Immature natural killer cell (primary cell): ENCODE measurements around the gene LDHAL6B. TPM values are rescaled to one million over a fixed set of nuclear protein-coding genes. Genes with fewer than 3 reads are reported as not detected.

Experiments
- DNase-seq, 3 donors: peaks; one replicate each; pipeline ENCODE4 v3.0.0; 2022; ENCODE audit warnings: mixed read lengths in 1 of 3
- H3K27ac Mint-ChIP-seq, 6 donors: one replicate each; pipeline ENCODE4 v1.8.0; 2020; ENCODE audit warnings: mixed read lengths in 6 of 6, mild to moderate bottlenecking in 5 of 6, inconsistent platforms in 4 of 6, moderate library complexity in 3 of 6
- H3K27me3 Mint-ChIP-seq, 3 donors: one replicate each; pipeline ENCODE4 v1.8.0; 2020 to 2021; ENCODE audit warnings: low read depth in 3 of 3, mild to moderate bottlenecking in 3 of 3, mixed read lengths in 3 of 3, moderate library complexity in 3 of 3, inconsistent platforms in 1 of 3
- H3K36me3 Mint-ChIP-seq, 3 donors: one replicate each; pipeline ENCODE4 v1.8.0; 2020; ENCODE audit warnings: mixed read lengths in 3 of 3, inconsistent platforms in 2 of 3, mild to moderate bottlenecking in 2 of 3
- H3K4me1 Mint-ChIP-seq, 2 donors: one replicate each; pipeline ENCODE4 v1.8.0; 2020; ENCODE audit warnings: inconsistent platforms in 2 of 2, mild to moderate bottlenecking in 2 of 2, mixed read lengths in 2 of 2, moderate library complexity in 1 of 2
- H3K4me3 Mint-ChIP-seq, 5 donors: one replicate each; pipeline ENCODE4 v1.8.0; 2020; ENCODE audit warnings: mild to moderate bottlenecking in 5 of 5, mixed read lengths in 5 of 5, inconsistent platforms in 3 of 5, moderate library complexity in 3 of 5
- H3K9me3 Mint-ChIP-seq, 6 donors: one replicate each; pipeline ENCODE4 v1.8.0; 2020; ENCODE audit warnings: mild to moderate bottlenecking in 6 of 6, mixed read lengths in 6 of 6, inconsistent platforms in 4 of 6, moderate library complexity in 3 of 6
- polyA plus RNA-seq, 3 donors: library from polyadenylated mRNA; unstranded; fragments of 300-500 nt; fragmentation: Illumina TruSeq; gene quantifications; one replicate each; pipeline ENCODE4 v1.2.3, GENCODE V29; 2021

LDHAL6B gene
- polyA plus RNA-seq, 3 donors from 2014 or later = not detected

- peak overlapping the region in 1 of 6 donors; percentile 58 for H3K27ac Mint-ChIP-seq
- H3K36me3 Mint-ChIP-seq = peaks cover 0 to 14% (median 3%) of the 10 kb centered on the region in 3 donors
- no peak overlapping the region for H3K4me3 Mint-ChIP-seq
- peaks cover 0 to 16% (median 2%) of the 10 kb centered on the region in 3 donors for H3K27me3 Mint-ChIP-seq
- no peak for DNase-seq
- H3K4me1 Mint-ChIP-seq = no peaks in the 10 kb centered on the region
- no peaks in the 10 kb centered on the region for H3K9me3 Mint-ChIP-seq
Observed at GRCh38 chr15:59189241-59189640, 17.4 kb upstream of the LDHAL6B start.

- Mint-ChIP-seq H3K4me1 (no peaks in the 10 kb centered on the region), H3K27ac (no peak overlapping the region), H3K27me3 (peaks cover 0 to 14% (median 0%) of the 10 kb centered on the region in 3 donors), H3K36me3 (peaks cover 0 to 10% (median 0%) of the 10 kb centered on the region in 3 donors), H3K4me3 (no peak overlapping the region), H3K9me3 (no peaks in the 10 kb centered on the region)
- DNase-seq = no peak
Observed at GRCh38 chr15:59190291-59190690, 16.4 kb upstream of the LDHAL6B start.

- no peaks in the 10 kb centered on the region for H3K9me3 Mint-ChIP-seq
- no peaks in the 10 kb centered on the region for H3K4me1 Mint-ChIP-seq
Observed at GRCh38 chr15:59191855-59192237, 14.8 kb upstream of the LDHAL6B start.

DNA sequence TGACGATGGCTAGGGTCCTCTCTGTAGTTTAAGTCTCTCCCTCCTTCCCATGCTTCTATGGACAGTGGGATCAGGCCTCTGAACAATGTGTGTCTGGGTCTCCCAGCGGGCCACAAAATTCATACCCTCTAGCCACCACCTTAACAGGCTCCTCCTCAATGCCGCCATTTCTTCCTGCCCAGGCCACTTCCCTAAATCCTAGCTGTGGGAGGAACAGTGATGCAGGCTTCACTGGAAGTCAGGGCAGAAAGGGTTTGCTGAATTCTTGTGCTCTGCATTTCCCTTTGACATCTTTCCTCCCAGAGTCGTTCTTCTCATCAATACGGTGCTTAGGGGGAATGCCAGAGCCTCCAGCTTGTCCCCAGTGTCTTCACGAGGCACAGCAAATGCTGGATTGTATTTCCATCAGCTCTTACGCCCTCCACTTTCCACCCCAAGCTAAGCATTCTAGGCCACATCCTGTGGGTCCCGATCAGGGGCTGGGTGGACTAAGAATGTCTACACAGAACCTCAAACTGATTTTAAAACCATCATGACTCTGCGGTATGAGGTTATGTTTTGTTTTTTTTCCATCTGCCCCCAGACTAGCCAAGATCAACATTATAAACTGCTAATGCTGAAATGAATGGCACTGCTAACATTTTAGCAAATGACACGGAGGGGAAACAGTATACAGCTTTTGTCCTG, 11.9 kb upstream of the LDHAL6B start:
- Mint-ChIP-seq H3K9me3 (no peaks in the 10 kb centered on the region), H3K27ac (no peak overlapping the region), H3K4me3 (no peak overlapping the region), H3K27me3 (peaks cover 0 to 7% (median 0%) of the 10 kb centered on the region in 3 donors), H3K36me3 (peaks cover 0 to 3% (median 0%) of the 10 kb centered on the region in 3 donors), H3K4me1 (no peaks in the 10 kb centered on the region)
- DNase-seq = no peak

More at GRCh38 chr15:59191855-59192237, 14.8 kb upstream of the LDHAL6B start:
- DNase-seq = no peak
- peaks cover 0 to 10% (median 0%) of the 10 kb centered on the region in 3 donors for H3K36me3 Mint-ChIP-seq
- H3K27ac Mint-ChIP-seq = no peak overlapping the region
- H3K4me3 Mint-ChIP-seq = no peak overlapping the region
- H3K27me3 Mint-ChIP-seq = peaks cover 0 to 14% (median 0%) of the 10 kb centered on the region in 3 donors

DNA sequence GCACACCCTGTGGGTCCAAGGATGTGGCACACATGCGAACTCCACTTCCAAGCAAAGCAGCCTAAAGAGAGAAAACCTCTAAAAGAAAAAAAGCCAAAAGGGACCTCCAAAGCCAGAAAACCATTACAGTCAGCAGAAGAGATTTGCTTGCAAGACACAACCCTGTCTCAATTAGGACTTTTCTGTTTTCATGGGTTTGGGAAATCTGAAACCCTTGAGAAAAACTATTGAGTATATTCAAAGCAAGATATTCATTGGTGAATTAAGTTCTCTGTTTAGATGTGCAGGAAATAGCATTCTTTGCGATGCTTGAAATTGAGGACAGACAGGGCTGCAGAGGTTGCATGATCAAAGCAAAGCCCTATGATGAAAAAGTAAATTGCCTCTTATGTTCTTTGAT, 10.2 kb upstream of the LDHAL6B start:
- no peaks in the 10 kb centered on the region for H3K9me3 Mint-ChIP-seq
- H3K36me3 Mint-ChIP-seq = no peaks in the 10 kb centered on the region
- H3K4me3 Mint-ChIP-seq = no peak overlapping the region
- H3K27me3 Mint-ChIP-seq = peaks cover 0 to 3% (median 0%) of the 10 kb centered on the region in 3 donors
- H3K27ac Mint-ChIP-seq = peak overlapping the region in 1 of 6 donors; percentile 59
- DNase-seq = no peak
- no peaks in the 10 kb centered on the region for H3K4me1 Mint-ChIP-seq

GRCh38 chr15:59197454-59197853, 9.2 kb upstream of the LDHAL6B start:
- no peaks in the 10 kb centered on the region for H3K36me3 Mint-ChIP-seq
- H3K27me3 Mint-ChIP-seq = peaks cover 0 to 3% (median 2%) of the 10 kb centered on the region in 3 donors
- DNase-seq = no peak
- no peaks in the 10 kb centered on the region for H3K9me3 Mint-ChIP-seq
- H3K4me3 Mint-ChIP-seq = no peak overlapping the region
- no peak overlapping the region for H3K27ac Mint-ChIP-seq
- H3K4me1 Mint-ChIP-seq = no peaks in the 10 kb centered on the region

DNA sequence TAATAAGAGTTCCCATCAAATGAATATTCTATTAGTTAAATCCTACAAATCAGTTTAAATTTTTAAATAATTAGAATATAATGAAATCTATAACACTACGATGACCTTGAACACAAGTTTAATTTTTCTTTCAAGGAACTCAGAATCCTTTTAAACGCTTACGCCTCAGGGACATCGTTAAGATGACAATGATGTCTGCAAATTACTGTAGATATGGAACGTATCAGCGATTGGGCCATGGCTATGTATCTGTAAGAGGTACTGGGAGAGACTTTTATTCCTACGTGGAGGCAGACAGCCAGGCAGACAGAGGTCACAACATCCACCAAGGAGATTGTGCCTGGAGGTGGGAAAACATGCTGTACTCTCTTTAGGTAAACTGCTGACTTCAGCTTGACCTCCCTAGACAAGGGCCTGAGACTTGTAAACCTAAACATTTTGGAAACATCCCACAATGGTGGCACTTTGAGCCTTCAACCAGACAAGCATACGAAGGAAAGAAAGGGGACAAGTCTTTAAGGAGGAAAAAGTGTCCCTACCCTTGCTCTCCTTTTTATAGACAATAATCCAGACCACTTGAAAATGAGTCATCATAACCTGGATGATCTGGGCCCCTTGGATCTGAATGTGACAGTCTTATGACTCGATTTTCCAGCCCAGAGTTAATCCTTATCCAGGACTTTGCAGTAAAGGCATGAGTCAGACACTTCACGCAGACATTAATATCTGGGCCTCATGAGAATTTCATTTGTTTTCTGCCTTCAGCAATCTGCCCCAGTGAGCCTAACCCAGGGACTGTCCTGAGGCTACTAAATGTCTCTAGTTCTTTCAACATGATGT, 6.8 kb upstream of the LDHAL6B start:
- no peak for DNase-seq
- Mint-ChIP-seq H3K4me3 (no peak overlapping the region), H3K9me3 (no peaks in the 10 kb centered on the region), H3K4me1 (no peaks in the 10 kb centered on the region), H3K27ac (no peak overlapping the region), H3K36me3 (peaks cover 0 to 5% (median 0%) of the 10 kb centered on the region in 3 donors), H3K27me3 (peaks cover 0 to 2% (median 0%) of the 10 kb centered on the region in 3 donors)

DNA sequence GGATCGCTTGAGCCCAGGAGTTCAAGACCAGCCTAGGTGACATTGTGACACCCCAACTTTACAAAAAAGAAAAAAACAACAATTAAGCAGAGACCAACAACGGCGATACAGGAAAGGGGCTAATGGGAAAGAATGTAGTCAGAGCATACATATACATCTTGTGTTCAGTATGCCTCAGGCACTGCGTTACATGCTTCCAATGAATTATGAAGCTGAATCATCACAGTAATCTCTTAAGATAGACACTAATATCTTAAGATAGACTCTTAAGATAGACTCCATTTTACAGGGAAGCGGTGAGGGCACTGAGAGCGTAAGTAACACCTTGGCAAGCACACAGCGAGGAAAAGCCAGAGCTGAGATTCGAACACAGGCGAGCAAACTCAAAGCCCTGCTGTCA, 6.1 kb upstream of the LDHAL6B start:
- Mint-ChIP-seq H3K9me3 (no peaks in the 10 kb centered on the region), H3K4me3 (no peak overlapping the region), H3K27me3 (peaks cover 0 to 2% (median 0%) of the 10 kb centered on the region in 3 donors), H3K27ac (no peak overlapping the region), H3K4me1 (no peaks in the 10 kb centered on the region), H3K36me3 (peaks cover 0 to 5% (median 0%) of the 10 kb centered on the region in 3 donors)
- no peak for DNase-seq

- no peak for DNase-seq
- Mint-ChIP-seq H3K27me3 (peaks cover 0 to 2% (median 0%) of the 10 kb centered on the region in 3 donors), H3K4me3 (no peak overlapping the region), H3K4me1 (no peaks in the 10 kb centered on the region), H3K9me3 (no peaks in the 10 kb centered on the region), H3K36me3 (peaks cover 0 to 5% (median 4%) of the 10 kb centered on the region in 3 donors), H3K27ac (no peak overlapping the region)
Observed at GRCh38 chr15:59203008-59203407, 3.6 kb upstream of the LDHAL6B start.

GRCh38 chr15:59203657-59204056, 3.0 kb upstream of the LDHAL6B start:
- Mint-ChIP-seq H3K36me3 (peaks cover 0 to 7% (median 4%) of the 10 kb centered on the region in 3 donors), H3K9me3 (no peaks in the 10 kb centered on the region), H3K27me3 (peaks cover 0 to 2% (median 0%) of the 10 kb centered on the region in 3 donors), H3K4me3 (no peak overlapping the region), H3K4me1 (no peaks in the 10 kb centered on the region), H3K27ac (no peak overlapping the region)
- DNase-seq = no peak

- Mint-ChIP-seq H3K4me3 (no peak overlapping the region), H3K36me3 (peaks cover 0 to 8% (median 4%) of the 10 kb centered on the region in 3 donors), H3K27ac (no peak overlapping the region), H3K9me3 (no peaks in the 10 kb centered on the region), H3K27me3 (peaks cover 0 to 5% (median 2%) of the 10 kb centered on the region in 3 donors), H3K4me1 (no peaks in the 10 kb centered on the region)
- no peak for DNase-seq
Observed at GRCh38 chr15:59205839-59206622, 612 bp upstream of the LDHAL6B start.

DNA sequence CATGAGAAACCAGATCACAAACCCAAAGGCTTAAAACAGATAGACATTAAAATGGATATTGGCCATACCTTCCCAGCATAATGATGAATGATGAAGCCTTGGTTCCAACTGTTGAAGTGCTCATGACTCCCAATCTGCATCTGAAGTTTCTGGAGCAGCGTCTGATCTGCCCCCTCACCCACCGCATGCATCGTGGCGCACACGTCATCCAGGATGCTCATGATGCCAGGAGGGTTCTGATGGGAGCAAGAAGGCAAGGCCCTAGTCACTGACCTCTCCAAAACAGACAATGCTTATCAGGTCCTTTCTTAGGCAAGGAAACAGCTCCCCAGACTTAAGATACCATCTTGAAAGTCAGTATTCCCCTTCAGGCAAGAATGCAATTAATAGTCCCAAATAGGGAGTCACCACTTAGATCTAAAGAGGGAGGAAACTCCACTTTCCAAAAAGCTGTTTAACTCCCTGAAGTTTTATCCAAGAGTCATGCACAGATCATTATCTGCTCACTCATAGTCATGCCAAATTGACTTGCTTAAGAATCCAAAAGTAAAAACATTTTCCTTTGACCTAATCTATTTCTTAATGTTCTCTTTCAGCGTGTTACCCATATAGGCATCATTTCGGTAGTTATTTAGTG, 2.1 kb downstream of the LDHAL6B start:
- Mint-ChIP-seq H3K27ac (no peak overlapping the region), H3K27me3 (peaks cover 0 to 10% (median 0%) of the 10 kb centered on the region in 3 donors), H3K4me1 (no peaks in the 10 kb centered on the region), H3K4me3 (no peak overlapping the region), H3K9me3 (no peaks in the 10 kb centered on the region), H3K36me3 (peaks cover 0 to 8% (median 4%) of the 10 kb centered on the region in 3 donors)
- no peak for DNase-seq

GRCh38 chr15:59210186-59210585, 3.5 kb downstream of the LDHAL6B start:
- peaks cover 0 to 4% (median 3%) of the 10 kb centered on the region in 3 donors for H3K36me3 Mint-ChIP-seq
- DNase-seq = no peak

More at GRCh38 chr15:59210186-59210585, 3.5 kb downstream of the LDHAL6B start:
- Mint-ChIP-seq H3K9me3 (no peaks in the 10 kb centered on the region), H3K27ac (no peak overlapping the region), H3K4me3 (no peak overlapping the region), H3K4me1 (no peaks in the 10 kb centered on the region), H3K27me3 (peaks cover 0 to 10% (median 0%) of the 10 kb centered on the region in 3 donors)
